Measurements from ENCODE around the gene ACP1.

The ACP1 gene

GRCh38 chr2:281381-281780 is 16.6 kb downstream of the ACP1 start:
- Histone ChIP-seq H3K79me2 (ENCODE audit: control insufficient read depth, low read length) (peaks cover 6% of the 10 kb centered on the region), H3K9me2 (replicated peaks; ENCODE audit: control insufficient read depth, low read length) (no peaks in the 10 kb centered on the region), H3K9me3 (ENCODE audit: control insufficient read depth, insufficient read depth, low read length) (no peaks in the 10 kb centered on the region), H3K4me3 (ENCODE audit: low read length) (no peak overlapping the region), H3K4me2 (ENCODE audit: low read length) (no peak overlapping the region), H3K27me3 (ENCODE audit: control insufficient read depth, low read length) (peaks cover under 1% of the 10 kb centered on the region; the same call in 1 of the 2 replicates), H4K20me1 (ENCODE audit: control insufficient read depth, insufficient read depth, low read depth, low read length) (peaks cover 9% of the 10 kb centered on the region; the same call in 1 of the 2 replicates), H3K27ac (ENCODE audit: low read depth, low read length) (no peak overlapping the region), H3K4me1 (ENCODE audit: control insufficient read depth, low read length) (no peaks in the 10 kb centered on the region), H3F3A (ENCODE audit: control insufficient read depth, insufficient read depth) (no peaks in the 10 kb centered on the region; the same call in 1 of the 2 replicates), H3K36me3 (ENCODE audit: control insufficient read depth, low read length) (peaks cover 57% of the 10 kb centered on the region)
- TF ChIP-seq EZH2phosphoT487 (IDR thresholded peaks at IDR 0.05; ENCODE audit: borderline replicate concordance, low read length) (no peak), CTCF (IDR thresholded peaks at IDR 0.05; ENCODE audit: low read depth, low read length, poor library complexity, severe bottlenecking) (no peak)

- Histone ChIP-seq H3F3A (ENCODE audit: control insufficient read depth, insufficient read depth) (no peaks in the 10 kb centered on the region; the same call in 1 of the 2 replicates), H3K36me3 (ENCODE audit: control insufficient read depth, low read length) (peaks cover 45% of the 10 kb centered on the region), H3K79me2 (ENCODE audit: control insufficient read depth, low read length) (no peaks in the 10 kb centered on the region), H3K4me2 (ENCODE audit: low read length) (no peak overlapping the region), H3K27me3 (ENCODE audit: control insufficient read depth, low read length) (peaks cover 9% of the 10 kb centered on the region), H3K9me2 (replicated peaks; ENCODE audit: control insufficient read depth, low read length) (no peaks in the 10 kb centered on the region), H3K4me3 (ENCODE audit: low read length) (no peak overlapping the region), H3K27ac (ENCODE audit: low read depth, low read length) (no peak overlapping the region), H3K9me3 (ENCODE audit: control insufficient read depth, insufficient read depth, low read length) (no peaks in the 10 kb centered on the region), H3K4me1 (ENCODE audit: control insufficient read depth, low read length) (no peaks in the 10 kb centered on the region), H4K20me1 (ENCODE audit: control insufficient read depth, insufficient read depth, low read depth, low read length) (peaks cover 6% of the 10 kb centered on the region; the same call in 1 of the 2 replicates)
- TF ChIP-seq CTCF (IDR thresholded peaks at IDR 0.05; ENCODE audit: low read depth, low read length, poor library complexity, severe bottlenecking) = no peak
- TF ChIP-seq EZH2phosphoT487 (IDR thresholded peaks at IDR 0.05; ENCODE audit: borderline replicate concordance, low read length) = no peak
Observed at GRCh38 chr2:282371-283263, 17.9 kb downstream of the ACP1 start.

- Histone ChIP-seq H3K36me3 (ENCODE audit: control insufficient read depth, low read length) (peaks cover 29% of the 10 kb centered on the region), H3K27ac (ENCODE audit: low read depth, low read length) (no peak overlapping the region), H3K9me3 (ENCODE audit: control insufficient read depth, insufficient read depth, low read length) (no peaks in the 10 kb centered on the region), H3K4me1 (ENCODE audit: control insufficient read depth, low read length) (no peaks in the 10 kb centered on the region), H3K79me2 (ENCODE audit: control insufficient read depth, low read length) (no peaks in the 10 kb centered on the region), H3K4me3 (ENCODE audit: low read length) (no peak overlapping the region), H3K27me3 (ENCODE audit: control insufficient read depth, low read length) (peaks cover 12% of the 10 kb centered on the region), H3K9me2 (replicated peaks; ENCODE audit: control insufficient read depth, low read length) (no peaks in the 10 kb centered on the region), H3F3A (ENCODE audit: control insufficient read depth, insufficient read depth) (no peaks in the 10 kb centered on the region; the same call in 1 of the 2 replicates), H3K4me2 (ENCODE audit: low read length) (no peak overlapping the region), H4K20me1 (ENCODE audit: control insufficient read depth, insufficient read depth, low read depth, low read length) (peaks cover 3% of the 10 kb centered on the region; the same call in 1 of the 2 replicates)
- no peak for TF ChIP-seq EZH2phosphoT487 (IDR thresholded peaks at IDR 0.05; ENCODE audit: borderline replicate concordance, low read length)
- TF ChIP-seq CTCF (IDR thresholded peaks at IDR 0.05; ENCODE audit: low read depth, low read length, poor library complexity, severe bottlenecking) = no peak
Observed at GRCh38 chr2:283996-284794, 19.4 kb downstream of the ACP1 start.

Measured in DOHH2 (cell line).